Stimulated activated CD8-positive, alpha-beta memory T cell treated with anti-CD3 and anti-CD28 coated beads, Interleukin-7, amount 100 ng/mL, for 48 hours (primary cell): ENCODE results near the gene PRKCE.
"Not testable (repeated sequence)": the region's sequence is repeated elsewhere in the genome, so short reads cannot be mapped to it uniquely, and the experiment has no call there.

Source experiments
- DNase-seq, 2 donors: peaks; one replicate each; pipeline ENCODE4 v3.0.0-alpha.2; 2020; ENCODE audit warnings: low read depth in 1 of 2; ENCODE audit errors: extremely low read depth in 1 of 2

PRKCE gene

DNA sequence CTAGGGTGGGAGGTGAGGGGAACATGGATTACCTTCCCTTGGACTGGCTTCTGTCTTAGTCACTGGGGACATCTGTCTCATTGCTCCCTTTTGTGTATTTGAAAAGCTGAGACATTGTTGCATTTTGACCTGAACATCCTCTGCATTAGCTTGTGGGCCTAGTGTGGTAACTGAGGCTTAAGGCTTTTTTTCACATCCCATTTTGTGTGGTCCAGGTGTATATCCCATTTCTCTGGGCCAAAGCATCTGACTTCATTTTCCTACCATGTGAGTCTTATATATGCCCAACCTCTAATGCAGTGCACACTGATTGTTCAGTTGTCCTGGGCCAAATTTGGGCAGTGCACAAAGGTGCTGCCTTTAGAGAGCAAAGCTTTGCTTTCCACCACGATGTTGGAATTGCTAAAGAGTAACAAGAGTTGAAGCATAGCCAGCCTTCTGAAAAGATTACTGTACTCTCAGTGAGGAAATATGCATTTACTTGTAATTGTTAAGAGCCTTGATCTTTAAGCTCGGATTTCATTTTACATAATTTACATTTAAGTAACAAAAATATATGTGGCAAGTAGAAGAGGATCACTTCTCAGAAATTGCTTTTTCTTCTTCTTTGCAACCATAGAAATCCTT, 13.3 kb downstream of the PRKCE start:
- DNase-seq: no peak

DNA sequence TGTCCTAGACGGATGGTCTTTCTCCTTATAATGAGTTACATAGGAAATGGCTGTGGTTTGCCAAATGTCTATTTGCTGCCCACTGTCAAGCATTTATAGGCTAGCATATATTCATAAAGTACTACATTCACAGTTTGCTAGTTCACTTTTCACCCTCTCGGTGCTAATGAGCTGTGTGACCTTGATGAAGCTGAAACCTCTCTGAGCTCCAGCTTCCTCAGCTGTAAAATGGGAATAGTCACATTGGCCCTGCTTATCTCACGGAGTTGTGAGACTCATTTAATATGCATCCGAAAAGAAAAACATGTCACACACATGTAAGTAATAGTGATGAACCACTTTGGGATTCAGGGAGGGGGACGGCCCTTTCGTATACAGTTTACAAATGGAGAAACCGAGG, 17.0 kb downstream of the PRKCE start:
- no peak for DNase-seq

DNA sequence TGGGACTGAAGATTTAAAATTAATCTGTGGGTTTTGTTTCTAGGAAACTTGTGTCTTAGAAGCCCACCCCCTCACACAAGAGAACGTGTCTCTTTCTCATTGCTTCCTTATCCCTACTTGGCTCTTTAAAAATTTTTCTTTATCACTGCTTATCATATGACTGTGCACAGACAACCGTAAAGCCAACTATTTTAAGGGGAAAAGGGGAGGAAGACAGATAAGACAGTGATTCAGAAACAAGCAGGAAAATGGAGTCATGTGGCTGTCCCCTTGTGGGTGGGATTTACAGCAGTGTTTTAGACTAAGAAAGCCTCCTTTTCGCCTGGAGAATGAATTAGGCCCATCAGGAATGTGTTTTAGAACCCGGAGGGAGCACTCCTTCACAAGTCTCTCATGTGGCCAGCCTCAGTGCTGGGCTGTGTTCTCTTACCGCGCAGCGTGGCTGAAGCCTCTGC, 17.6 kb downstream of the PRKCE start:
- DNase-seq: no peak

DNA sequence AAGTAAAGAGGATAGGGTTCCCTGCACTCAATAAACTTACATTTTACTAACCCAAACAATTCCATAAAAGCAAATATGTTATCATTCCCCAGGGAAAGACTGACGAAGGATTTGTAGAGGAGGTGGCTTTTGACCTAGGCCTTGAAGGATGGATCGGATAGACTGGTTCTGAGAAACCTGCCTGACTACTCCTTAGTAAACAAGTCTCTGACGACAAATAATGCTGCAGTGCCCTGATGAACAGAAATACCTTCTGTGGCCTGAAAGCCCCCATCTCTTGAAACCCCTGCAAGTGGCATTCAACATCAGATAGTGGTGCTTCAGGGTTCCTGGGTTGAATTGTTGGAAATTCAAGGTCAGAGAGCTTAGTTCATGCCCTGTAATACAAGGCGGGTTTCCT, 19.2 kb downstream of the PRKCE start:
- DNase-seq: no peak

DNA sequence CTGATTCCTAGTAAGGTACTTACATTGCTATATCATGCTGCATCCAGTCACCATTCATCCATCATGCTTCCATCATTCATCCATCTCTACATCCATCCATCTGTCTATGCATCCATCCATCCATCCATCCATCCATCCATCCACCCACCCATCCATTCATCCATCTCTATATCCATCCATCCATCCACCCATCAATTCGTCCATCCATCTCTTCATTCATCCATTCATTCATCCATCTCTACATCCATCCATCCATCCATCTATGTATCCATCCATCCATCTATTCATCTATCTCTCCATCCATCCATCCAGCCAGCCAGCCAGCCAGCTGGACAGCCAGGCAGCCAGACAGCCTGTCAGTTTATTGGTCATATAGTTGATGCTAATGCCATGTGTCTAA, 20.7 kb downstream of the PRKCE start:
- DNase-seq: no peak

DNA sequence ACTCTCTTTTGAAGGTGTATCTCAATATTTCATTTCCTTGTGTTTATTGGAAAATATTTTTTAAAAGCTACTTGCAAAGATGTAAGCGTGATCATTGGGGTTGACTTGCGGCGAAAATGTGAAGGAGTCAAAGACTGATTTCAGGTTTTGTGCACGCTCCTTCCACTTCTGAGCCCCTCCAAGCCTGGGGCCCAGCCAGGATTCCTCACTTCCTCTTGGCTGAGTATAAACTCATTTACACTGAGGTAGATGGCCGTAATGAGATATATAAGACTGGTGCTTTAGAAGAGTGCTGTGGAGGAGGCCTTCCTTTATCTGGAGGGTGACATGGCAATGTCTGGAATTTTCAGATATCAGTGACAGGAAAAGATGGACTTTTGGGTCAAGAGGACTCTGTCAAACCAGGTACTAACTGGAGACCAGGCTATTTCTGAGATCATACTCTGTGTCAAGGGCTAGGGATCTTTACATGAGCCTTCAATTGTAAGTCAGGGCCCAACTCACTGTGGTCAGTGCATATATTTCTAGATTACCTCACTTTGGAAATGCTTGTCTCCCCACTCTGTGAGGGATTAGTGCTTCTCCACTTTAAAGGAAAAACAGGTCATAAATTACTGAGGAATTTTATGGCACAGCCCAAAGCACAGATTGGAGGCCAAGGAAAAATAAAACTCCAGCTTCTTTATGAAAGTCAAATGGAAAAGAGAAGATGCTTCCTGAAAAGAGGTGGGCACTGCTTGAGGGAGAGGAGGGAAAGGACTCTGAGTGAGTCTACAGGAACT, 22.8 kb downstream of the PRKCE start:
- DNase-seq: no peak

DNA sequence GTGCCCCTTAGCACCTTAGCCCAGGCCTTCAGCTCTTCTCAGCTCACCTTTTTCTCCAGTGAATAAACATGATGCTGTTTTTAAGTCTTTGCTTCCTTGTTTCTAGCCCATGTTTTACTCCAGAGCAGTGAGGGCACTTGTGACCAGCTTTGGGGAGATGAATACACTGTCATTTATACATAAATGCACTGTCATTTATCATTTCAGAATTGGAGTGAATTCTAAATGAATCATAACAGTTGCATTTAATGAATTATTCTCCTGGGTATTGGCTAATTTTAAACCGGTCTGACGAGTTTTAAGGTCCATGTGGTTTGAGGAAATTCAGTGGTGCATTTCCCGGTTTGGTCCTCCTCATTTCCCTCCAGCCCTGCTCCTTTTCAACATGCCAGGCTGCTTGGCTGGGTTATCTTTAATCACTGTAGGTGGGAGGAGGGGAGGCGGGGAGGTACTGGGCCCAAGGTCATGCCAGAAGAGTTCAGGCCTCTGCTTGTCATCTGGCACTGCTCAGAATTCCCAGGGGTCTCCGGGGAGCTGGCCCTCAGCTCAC, 23.9 kb downstream of the PRKCE start:
- DNase-seq: no peak

DNA sequence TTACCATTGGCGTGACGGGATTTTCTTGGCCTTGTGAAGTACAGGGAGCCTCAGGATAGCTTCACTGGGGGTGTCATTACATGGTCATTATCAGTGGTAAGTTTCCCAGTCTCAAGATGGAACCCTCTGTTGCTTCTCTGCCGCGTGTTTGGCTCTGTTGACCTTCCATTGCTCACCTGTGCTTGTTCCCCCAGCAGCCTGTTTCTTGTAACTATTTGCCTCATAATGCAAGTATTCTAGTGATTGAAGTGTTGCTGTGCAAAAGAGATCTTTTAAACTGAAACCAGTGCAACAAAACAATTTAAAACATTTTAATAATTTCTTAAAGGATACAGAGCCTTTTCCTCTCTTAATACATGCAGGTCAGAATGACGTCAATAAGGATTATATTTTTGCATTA, 24.6 kb downstream of the PRKCE start:
- no peak for DNase-seq

DNA sequence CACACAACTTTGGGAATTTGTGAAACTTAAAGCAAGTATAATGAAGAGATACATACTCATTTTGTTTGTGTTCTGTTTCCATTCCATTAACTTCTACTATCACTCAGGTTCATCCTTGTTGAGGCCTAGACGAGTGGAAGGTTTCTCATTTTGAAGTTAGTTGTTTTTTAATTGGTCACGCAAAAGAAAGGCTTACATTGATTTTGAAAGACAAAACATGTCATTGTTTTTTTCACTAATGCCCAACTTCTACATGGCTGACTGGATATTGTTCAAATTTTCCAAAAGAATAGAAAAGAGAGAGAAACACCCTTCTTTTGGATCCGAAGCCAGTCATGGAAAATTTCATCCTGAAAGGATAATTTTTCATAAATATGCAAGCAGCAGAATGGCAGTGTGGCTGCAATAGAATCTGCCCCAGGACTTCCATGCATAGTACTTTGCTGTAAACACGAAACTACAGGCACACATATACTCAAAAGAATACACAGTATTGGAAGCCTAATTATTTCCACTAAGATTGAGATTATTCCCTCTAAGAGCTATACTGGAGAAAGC, 27.4 kb downstream of the PRKCE start:
- no peak for DNase-seq

DNA sequence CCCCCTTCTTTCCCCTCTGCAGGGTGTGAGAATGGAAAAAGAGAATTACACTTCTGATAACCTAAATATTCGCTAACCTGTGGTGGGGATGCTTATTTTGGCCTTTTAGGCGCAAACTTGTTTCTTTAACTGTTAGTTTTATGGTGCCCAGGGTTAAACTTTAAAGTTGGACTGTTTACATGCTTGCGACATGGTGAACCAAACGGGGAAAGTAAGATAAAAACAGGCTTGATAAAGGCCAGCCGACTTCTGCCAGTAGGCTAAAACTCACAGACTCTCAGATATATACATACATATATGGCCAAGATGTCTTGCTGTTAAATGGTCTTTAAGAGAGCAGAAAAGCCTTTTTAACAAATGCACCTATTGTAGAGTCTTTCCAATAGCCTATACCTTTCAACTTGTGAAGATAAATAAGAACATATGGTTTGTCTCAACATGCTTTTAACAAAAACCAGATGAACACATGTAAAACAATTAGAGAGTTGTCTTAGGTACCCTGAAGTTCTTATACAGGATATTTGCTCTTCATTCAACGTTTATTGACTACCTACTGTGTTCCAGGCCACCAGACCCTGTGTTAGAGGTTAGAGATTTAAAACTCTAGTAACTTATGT, 29.0 kb downstream of the PRKCE start:
- DNase-seq: no peak

DNA sequence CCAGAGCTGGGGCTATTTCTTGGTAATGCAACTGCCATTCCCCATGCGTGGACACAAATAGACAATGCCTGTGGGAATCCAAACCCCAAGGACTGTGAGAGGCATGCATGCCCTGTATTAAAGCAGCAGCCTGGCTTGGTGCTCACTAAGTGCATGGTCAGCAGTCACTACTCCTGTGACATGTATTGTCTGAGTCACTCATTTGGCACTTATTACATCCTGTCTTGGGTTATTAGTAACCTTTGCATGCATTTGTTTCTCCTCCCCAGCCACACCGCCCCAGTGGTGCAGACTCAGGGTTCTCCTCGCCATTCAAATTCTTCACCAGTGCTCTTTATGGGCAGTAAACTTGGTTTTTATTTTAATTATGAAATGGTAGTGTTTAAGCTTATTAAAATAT, 30.2 kb downstream of the PRKCE start:
- DNase-seq: no peak

DNA sequence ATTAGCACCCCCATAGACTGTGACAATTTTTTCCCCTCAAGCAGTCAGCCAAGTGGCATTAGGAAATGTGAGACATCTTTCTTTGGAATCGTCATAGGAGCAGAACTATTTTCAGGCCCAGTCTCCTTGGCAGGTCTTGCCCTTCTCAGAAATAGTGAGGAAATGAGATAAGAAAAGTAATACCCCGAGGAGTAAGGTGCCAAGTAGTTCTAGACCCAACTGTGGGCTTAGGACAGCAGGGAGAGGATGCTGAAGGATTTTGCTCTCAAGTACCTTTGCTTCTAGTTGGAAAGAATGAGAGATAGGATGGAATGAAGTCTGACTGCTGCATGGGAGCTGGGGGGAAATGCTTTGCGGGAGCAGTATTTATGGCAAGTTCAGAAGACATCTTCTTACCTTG, 31.8 kb downstream of the PRKCE start:
- no peak for DNase-seq

DNA sequence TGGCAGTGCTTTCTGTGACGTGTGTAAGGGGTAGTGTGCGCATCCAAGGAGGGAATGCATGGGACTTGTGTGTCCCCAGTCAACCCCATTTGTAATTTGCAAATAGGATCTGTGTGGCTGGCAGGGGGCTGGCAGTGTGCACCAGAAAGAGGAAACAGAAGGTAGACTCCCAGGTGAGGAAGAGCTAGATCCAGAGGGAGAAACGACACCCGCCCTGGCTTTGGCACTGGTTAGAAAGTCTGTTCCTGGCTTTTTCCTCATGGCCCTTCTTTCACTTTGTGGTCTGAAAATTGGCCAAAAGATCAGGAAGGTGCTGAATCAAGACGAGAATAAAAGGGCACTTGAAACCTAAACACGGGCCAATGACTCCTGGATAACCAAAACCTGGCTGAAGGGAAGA, 33.3 kb downstream of the PRKCE start:
- no peak for DNase-seq

DNA sequence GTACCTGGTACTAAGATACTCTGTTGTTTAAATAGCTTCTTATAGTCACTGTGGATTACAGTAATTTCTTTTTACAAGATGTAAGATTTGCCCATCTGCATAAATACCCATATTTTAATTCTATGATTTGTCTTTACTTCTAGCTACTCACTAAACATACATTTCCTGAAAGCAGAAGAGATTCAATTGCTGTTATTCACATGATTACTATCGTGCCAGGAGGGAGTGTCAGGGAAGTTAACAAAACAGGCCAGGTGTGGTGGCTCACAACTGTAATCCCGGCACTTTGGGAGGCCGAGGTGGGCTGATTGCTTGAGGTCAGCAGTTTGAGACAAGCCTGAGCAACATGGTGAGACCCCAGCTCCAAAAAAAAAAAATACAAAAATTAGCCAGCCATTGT, 33.8 kb downstream of the PRKCE start:
- no peak for DNase-seq

DNA sequence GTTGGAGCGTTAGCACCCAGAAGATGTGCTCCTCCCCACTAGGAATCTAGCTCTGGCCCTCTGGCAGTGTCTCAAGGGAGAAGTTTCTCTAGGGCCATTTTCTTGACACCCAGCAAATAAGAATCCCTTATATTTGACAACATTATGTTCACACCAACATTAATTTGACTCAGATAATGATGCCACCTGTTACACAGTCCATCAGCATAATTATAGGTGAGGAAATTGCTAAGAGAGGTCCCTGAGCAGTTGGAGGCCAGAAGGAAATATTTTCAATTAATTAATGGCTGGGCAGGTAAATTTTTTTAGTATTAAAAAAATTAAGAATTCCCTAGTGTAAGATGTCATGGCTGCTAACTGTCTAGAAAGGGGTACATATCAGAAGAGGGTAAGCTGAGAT, 36.5 kb downstream of the PRKCE start:
- DNase-seq: no peak

DNA sequence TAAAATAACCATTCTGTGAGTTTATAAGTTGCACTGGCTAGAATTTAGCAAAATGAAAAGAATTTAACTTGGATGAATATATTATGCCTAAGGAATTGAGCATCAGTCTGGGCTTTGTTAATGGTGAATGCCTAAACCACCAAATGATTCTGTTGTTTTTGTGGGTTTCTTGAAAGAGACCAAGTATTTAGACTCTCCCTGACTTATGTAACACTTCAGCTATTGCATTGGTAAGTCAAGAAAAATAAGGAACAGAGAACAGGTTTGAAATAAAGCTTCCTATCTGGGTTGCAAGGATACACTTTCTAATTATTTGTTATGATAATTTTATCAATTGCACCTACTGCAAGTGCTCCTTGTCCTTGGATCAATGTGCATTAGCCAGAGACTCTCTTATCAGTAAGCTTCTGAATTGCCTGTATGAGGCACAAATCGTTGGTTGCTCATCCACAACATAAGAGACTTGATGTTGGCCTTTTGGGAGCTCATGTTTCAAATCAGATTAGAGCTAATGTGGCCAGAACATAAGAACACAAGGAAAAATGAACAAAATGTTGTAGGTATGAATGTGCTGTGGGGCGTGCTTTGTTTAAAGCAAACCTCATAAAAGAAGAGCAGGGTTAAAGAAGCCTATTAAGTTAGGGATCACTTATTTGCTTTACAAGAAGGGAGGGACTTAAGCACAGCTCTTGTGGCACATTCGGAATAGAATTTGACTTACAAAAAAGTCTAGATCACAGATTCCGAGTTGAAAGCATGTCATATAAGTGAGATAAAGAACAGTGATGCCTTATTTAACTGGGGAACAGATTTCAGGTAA, 37.2 kb downstream of the PRKCE start:
- DNase-seq: no peak

DNA sequence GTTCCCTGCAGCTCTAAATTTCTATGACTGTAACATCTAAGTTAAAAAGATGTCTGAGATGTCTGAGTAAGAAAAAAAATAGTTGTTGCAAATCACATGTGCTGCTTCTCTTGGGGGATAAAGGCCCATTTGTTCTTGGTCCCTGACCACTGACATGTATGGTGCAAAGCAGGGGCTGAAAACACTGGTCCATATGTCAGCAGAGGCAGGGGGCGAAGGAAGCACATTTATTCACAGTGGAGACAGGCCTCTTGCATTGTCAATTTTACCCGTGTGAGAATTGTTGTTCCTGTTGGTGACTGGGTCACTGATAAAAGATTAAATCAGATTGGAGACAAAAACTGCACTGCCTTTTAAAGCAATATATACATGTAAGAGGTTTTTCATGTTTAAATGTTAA, 38.8 kb downstream of the PRKCE start:
- no peak for DNase-seq

DNA sequence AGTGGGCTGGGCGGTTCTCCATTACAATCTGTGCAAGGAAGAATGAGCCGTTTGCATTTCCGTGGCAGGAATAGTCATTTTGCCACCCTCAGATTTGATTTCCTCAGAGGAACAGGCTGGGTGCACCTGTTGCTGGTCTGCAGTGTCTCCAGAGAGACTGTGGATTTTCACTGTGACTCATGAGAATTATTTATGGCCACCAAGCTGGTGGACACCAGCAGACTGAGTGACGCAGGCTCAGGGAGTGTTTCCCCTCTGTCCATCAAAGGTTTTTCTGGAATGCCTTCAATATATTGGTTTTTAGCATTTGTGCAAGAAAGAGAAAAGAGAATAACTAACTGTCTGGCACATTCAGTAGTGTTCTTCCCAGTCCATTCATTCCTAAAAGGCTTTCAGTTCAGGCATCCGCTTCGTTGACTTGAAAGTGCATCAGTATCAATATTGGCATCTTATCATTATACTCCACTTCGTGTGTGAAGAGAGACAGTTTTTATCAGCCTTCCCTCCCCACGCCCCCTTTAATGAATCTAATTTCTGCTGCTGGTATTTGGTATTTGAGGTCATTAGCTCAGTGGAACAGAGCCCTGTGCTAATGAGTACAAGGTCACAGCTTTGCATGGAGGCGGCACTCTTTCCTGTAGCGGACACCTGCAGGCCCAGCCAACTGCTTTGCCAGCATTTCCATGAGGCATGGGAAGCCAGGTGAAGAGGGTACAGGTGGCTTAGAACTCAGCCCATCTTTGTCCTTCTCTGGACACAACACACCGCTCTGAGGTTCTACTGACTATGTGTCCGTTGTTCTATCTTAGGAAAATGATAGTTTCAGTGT, 39.9 kb downstream of the PRKCE start:
- no peak for DNase-seq

DNA sequence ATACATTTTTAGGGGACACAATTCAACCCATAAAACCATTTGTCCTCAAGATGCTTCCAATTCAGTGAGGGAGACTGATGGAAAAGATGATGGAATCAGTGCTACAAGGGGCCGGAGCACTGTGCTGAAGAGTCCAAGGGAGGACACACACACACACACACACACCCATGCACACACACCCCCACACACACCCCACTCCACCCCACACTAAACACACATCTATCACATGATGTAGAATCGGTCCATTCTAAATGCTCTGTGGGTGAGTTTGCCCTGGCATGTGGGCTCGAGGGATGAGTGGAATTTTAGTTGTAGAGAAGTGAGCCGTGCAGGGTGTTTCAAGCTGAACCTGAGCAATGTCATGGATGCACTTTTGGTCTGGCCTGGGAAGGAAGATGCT, 41.1 kb downstream of the PRKCE start:
- no peak for DNase-seq

DNA sequence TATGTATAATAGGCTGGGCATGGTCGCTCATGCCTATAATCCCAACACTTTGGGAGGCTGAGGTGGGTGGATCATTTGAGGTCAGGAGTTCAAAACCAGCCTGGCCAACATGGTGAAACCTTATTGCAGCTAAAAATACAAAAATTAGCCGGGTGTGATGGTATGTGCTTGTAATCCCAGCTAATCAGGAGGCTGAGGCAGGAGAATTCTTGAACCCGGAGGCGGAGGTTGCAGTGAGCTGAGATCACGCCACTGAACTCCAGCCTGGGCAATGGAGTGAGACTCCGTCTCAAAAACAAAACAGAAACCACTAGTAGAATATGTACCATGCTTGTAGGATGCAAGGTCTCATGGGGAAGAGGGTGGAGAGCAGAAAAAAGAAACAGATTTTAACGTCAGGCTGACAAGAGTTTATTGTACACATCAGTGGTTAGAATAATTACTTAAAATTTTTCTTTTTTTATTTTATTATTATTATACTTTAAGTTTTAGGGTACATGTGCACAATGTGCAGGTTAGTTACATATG, 44.1 kb downstream of the PRKCE start:
- DNase-seq: not testable (repeated sequence)
